Osteoblast (primary cell): ENCODE data around the gene IRX3. TPM values are rescaled to one million over a fixed set of nuclear protein-coding genes. Genes with fewer than 3 reads are reported as not detected.

Experiments
- DNase-seq: peaks from one replicate; pipeline ENCODE4 v3.0.0; 2011; ENCODE audit warnings: low spot score, mixed read lengths; ENCODE audit not compliant: insufficient read length; ENCODE audit errors: missing footprints
- H2AFZ ChIP-seq: 2 replicates; pipeline ENCODE4 v1.6.0; 2011; ENCODE audit warnings: mild to moderate bottlenecking, low read length
- H3K27ac ChIP-seq: 2 replicates; pipeline ENCODE4 v1.5.1; 2011; ENCODE audit warnings: mild to moderate bottlenecking, low read depth, low read length, moderate library complexity
- H3K27me3 ChIP-seq: 2 replicates; pipeline ENCODE4 v1.6.0; 2012; ENCODE audit warnings: mild to moderate bottlenecking, control low read depth, inconsistent platforms, low read length, moderate library complexity; ENCODE audit not compliant: insufficient read depth
- H3K36me3 ChIP-seq: 2 replicates; pipeline ENCODE4 v1.5.1; 2011; ENCODE audit warnings: mild to moderate bottlenecking, low read length, control low read depth, moderate library complexity; ENCODE audit not compliant: insufficient read depth
- H3K4me1 ChIP-seq: 2 replicates; pipeline ENCODE4 v1.5.1; 2011; ENCODE audit warnings: mild to moderate bottlenecking, low read length, control low read depth, moderate library complexity; ENCODE audit not compliant: insufficient read depth
- H3K4me2 ChIP-seq: 2 replicates; pipeline ENCODE4 v1.6.0; 2011; ENCODE audit warnings: mild to moderate bottlenecking, low read length; ENCODE audit not compliant: insufficient read depth
- H3K4me3 ChIP-seq: fragments of 200-600 bp; sonication (generic); 3 replicates; pipeline ENCODE4 v1.5.1; 2012; ENCODE audit warnings: mild to moderate bottlenecking, low read length, inconsistent platforms; ENCODE audit not compliant: insufficient read depth
- H3K79me2 ChIP-seq: 2 replicates; pipeline ENCODE4 v1.6.0; 2012; ENCODE audit warnings: mild to moderate bottlenecking, low read length, control low read depth, inconsistent platforms; ENCODE audit not compliant: insufficient read depth
- H3K9me3 ChIP-seq: 2 replicates; pipeline ENCODE4 v1.5.1; 2011; ENCODE audit warnings: low read depth, low read length, control low read depth
- H4K20me1 ChIP-seq: 2 replicates; pipeline ENCODE4 v1.6.0; 2012; ENCODE audit warnings: mild to moderate bottlenecking, low read length, control low read depth; ENCODE audit not compliant: insufficient read depth
- CTCF ChIP-seq: IDR thresholded peaks from 2 replicates; pipeline ENCODE4 v1.5.1; 2011; ENCODE audit warnings: mild to moderate bottlenecking, low read depth, low read length, moderate library complexity; ENCODE audit errors: extremely low read depth
- total RNA-seq: library from RNA; depleted of rRNA; stranded (reverse); fragments of >200 nt; gene quantifications from 2 replicates; pipeline ENCODE4 v1.2.3, GENCODE V29; 2012

The IRX3 gene
- total RNA-seq, 1 donor = 71.7 TPM

DNA sequence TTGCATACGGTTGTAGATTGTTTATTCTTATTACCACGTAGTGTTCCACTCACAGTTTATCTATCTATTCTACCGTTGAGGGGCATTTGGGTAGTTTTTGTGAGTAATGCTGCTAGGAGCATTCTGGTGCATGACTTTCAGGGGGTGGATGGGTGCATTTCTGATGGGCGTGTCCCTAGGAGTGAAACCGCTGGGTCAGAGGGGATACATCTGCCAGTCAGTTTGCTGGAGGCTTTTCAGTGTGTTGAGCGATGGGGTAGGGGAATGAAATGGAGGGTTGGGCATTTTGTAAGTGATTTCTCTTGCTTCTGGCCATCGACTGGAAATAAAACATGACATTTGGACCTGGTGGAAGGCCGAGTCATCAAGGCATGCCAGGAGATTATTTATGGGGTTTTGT is 17.0 kb upstream of the IRX3 start:
- Histone ChIP-seq H3K27me3 (no peaks in the 10 kb centered on the region), H3K4me1 (no peaks in the 10 kb centered on the region), H3K4me2 (no peak overlapping the region), H3K27ac (no peak overlapping the region), H3K79me2 (no peaks in the 10 kb centered on the region), H3K36me3 (no peaks in the 10 kb centered on the region), H2AFZ (no peak overlapping the region), H4K20me1 (no peaks in the 10 kb centered on the region), H3K4me3 (no peak overlapping the region), H3K9me3 (no peaks in the 10 kb centered on the region)
- TF ChIP-seq CTCF = no peak
- DNase-seq = no peak

GRCh38 chr16:54297154-54297553 is 10.6 kb upstream of the IRX3 start:
- no peak overlapping the region for H2AFZ ChIP-seq
- no peak for TF ChIP-seq CTCF
- no peaks in the 10 kb centered on the region for H3K79me2 ChIP-seq
- no peaks in the 10 kb centered on the region for H3K27me3 ChIP-seq
- peaks cover 2% of the 10 kb centered on the region for H3K4me1 ChIP-seq
- H3K36me3 ChIP-seq = no peaks in the 10 kb centered on the region
- no peak overlapping the region for H3K4me2 ChIP-seq
- H3K4me3 ChIP-seq = no peak overlapping the region
- no peak for DNase-seq
- H4K20me1 ChIP-seq = no peaks in the 10 kb centered on the region
- no peak overlapping the region for H3K27ac ChIP-seq
- peaks cover 5% of the 10 kb centered on the region for H3K9me3 ChIP-seq

DNA sequence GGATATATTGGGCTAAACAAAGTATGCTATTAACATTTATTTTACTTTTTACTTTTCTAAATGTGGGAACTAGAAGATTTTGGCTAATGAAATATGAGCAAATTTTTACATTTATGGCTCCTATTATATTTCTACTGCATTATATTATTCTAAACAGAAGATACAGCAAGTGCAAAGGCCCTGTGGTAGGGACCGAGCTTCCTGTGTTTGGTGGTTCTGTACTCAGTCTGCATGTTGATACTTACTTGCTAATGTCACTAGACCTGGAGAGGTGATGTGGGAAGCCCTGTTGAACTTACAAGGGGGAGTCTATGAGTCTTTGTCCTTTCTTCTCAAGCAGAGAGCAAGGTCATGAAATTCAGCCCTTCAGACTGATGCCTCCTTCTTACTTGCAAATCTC is 10.0 kb upstream of the IRX3 start:
- H3K79me2 ChIP-seq = no peaks in the 10 kb centered on the region

More for the DNA sequence above, 10.0 kb upstream of the IRX3 start:
- H3K36me3 ChIP-seq = no peaks in the 10 kb centered on the region
- no peak for DNase-seq
- no peak overlapping the region for H3K4me2 ChIP-seq
- no peak overlapping the region for H2AFZ ChIP-seq
- H3K4me1 ChIP-seq = peaks cover 8% of the 10 kb centered on the region
- no peaks in the 10 kb centered on the region for H3K27me3 ChIP-seq
- H3K9me3 ChIP-seq = peaks cover 5% of the 10 kb centered on the region
- no peak for TF ChIP-seq CTCF
- no peaks in the 10 kb centered on the region for H4K20me1 ChIP-seq
- no peak overlapping the region for H3K27ac ChIP-seq
- no peak overlapping the region for H3K4me3 ChIP-seq
